Stomach (tissue), 9 donors: ENCODE data around the gene FUOM. TPM values are rescaled to one million over a fixed set of nuclear protein-coding genes. Genes with fewer than 3 reads are reported as not detected.

Source experiments
- DNase-seq, 2 donors: peaks; one replicate each; pipeline versions ENCODE4 v3.0.0 to v3.0.0-alpha.2; 2013 to 2019
- H3K27ac ChIP-seq, 5 donors: fragments of 200-600 bp in 4 of 5; sonication (generic) in 4 of 5; one replicate each; pipeline ENCODE4 v1.5.1; 2013 to 2019; ENCODE audit warnings: mild to moderate bottlenecking in 1 of 5, moderate library complexity in 1 of 5
- H3K27me3 ChIP-seq, 3 donors: fragments of 200-600 bp; sonication (generic); one replicate each; pipeline ENCODE4 v1.5.1; 2017 to 2019; ENCODE audit warnings: mixed run types in 1 of 3
- H3K36me3 ChIP-seq, 4 donors: fragments of 200-600 bp; sonication (generic); 1 replicate in 3 of 4; 2 replicates in 1 of 4; pipeline ENCODE4 v1.5.1; 2016 to 2019
- H3K4me1 ChIP-seq, 4 donors: fragments of 200-600 bp; sonication (generic); one replicate each; pipeline ENCODE4 v1.5.1; 2016 to 2019
- H3K4me3 ChIP-seq, 4 donors: fragments of 200-600 bp; sonication (generic) in 3 of 4; one replicate each; pipeline ENCODE4 v1.5.1; 2016 to 2019; ENCODE audit warnings: mild to moderate bottlenecking in 1 of 4
- H3K9me3 ChIP-seq, 4 donors: fragments of 200-600 bp; sonication (generic); one replicate each; pipeline ENCODE4 v1.5.1; 2016 to 2019
- EP300 ChIP-seq: sonication (generic); formaldehyde crosslinking; IDR thresholded peaks from one replicate; pipeline ENCODE4 v1.6.1; 2017; ENCODE audit warnings: antibody characterized with exemption
- POLR2A ChIP-seq, 4 donors: fragments of 450-650 bp; IDR thresholded peaks; one replicate each; pipeline ENCODE4 v1.6.1; 2016; ENCODE audit warnings: antibody characterized with exemption in 4 of 4, control low read depth in 2 of 4, mild to moderate bottlenecking in 1 of 4, moderate library complexity in 1 of 4
- POLR2AphosphoS5 ChIP-seq, 3 donors: sonication (generic); formaldehyde crosslinking; IDR thresholded peaks; one replicate each; pipeline ENCODE4 v1.6.1; 2016; ENCODE audit warnings: antibody characterized with exemption in 3 of 3
- WGBS, 5 donors: extraction: QIAGEN DNeasy Blood & Tissue Kit in 3 of 5; methylation state at CpG; one replicate each; pipeline versions ENCODE4 v1.1.5 to v1.1.7; 2013 to 2018; 5-methylcytosine and 5-hydroxymethylcytosine counted together
- intact Hi-C: fragments of 100-400 bp; cut with DNase I; formaldehyde crosslinking; loops from one replicate; pipeline ENCODE4 v1.15.1; 2023; ENCODE audit warnings: low total_unique reads
- polyA plus RNA-seq, 3 donors: library from polyadenylated mRNA; stranded (reverse); fragments of 200-250 nt; gene quantifications; one replicate each; pipeline ENCODE4 v1.2.3, GENCODE V29; 2013
- total RNA-seq, 5 donors: library from RNA; depleted of rRNA; stranded (reverse); fragments of >200 nt; gene quantifications; one replicate each; pipeline versions ENCODE4 v1.1.0 to v1.2.3, GENCODE V29; 2014 to 2016
- TF ChIP-seq, protein P1 (sequence below), 7 experiments: fragments of 450-650 bp in 4 of 7; fragments of 200-600 bp in 3 of 7; sonication (generic) in 3 of 7; IDR thresholded peaks; one replicate each; pipeline ENCODE4 v1.5.1; 2016 to 2019; ENCODE audit warnings: antibody characterized with exemption in 7 of 7, control low read depth in 2 of 7, mild to moderate bottlenecking in 1 of 7
- donor health status: healthy with polysubstance abuse.
- donor health status: Bipolar disorder and iron deficiency.
- donor health status: healthy.

FUOM gene
- total and polyA plus RNA-seq, 8 donors, result 6.4 to 38.3 (median 17.9) TPM; not detected in 2

DNA sequence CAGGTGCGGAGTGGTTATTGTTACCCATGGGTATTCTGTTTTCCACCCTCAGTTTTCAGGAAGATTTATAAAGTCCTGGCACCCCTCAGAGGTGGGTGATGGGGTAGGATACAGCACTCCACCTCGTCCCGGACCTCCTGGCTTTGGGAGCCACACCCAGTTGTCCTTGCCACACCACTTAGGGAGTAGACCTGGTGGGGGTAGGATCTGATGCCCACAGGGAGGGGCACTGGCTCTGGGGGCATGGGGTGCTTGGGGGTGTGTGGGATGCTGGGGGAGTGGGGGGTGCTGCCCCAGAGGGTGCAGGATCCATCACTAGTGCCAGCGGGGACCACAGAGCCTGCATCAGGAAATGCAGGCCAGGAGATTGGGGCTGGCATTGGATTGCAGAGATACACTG, 44.6 kb downstream of the FUOM start:
- intact Hi-C loops, result loop anchor here (5.0 kb wide), 1 partner anchor 56 kb away; no protein-coding TSS in a partner anchor
- no peak for DNase-seq
- peaks cover 15 to 39% (median 37%) of the 10 kb centered on the region in 4 donors for H3K36me3 ChIP-seq
- H3K9me3 ChIP-seq, result no peaks in the 10 kb centered on the region
- H3K4me1 ChIP-seq, result peaks cover 7 to 20% (median 13%) of the 10 kb centered on the region in 4 donors
- H3K27ac ChIP-seq, result no peak overlapping the region
- TF ChIP-seq EP300 (no peak), POLR2A (IDR thresholded peaks at IDR 0.05) (no peak), POLR2AphosphoS5 (IDR thresholded peaks at IDR 0.05) (no peak)
- TF ChIP-seq, protein P1, sequence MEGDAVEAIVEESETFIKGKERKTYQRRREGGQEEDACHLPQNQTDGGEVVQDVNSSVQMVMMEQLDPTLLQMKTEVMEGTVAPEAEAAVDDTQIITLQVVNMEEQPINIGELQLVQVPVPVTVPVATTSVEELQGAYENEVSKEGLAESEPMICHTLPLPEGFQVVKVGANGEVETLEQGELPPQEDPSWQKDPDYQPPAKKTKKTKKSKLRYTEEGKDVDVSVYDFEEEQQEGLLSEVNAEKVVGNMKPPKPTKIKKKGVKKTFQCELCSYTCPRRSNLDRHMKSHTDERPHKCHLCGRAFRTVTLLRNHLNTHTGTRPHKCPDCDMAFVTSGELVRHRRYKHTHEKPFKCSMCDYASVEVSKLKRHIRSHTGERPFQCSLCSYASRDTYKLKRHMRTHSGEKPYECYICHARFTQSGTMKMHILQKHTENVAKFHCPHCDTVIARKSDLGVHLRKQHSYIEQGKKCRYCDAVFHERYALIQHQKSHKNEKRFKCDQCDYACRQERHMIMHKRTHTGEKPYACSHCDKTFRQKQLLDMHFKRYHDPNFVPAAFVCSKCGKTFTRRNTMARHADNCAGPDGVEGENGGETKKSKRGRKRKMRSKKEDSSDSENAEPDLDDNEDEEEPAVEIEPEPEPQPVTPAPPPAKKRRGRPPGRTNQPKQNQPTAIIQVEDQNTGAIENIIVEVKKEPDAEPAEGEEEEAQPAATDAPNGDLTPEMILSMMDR (IDR thresholded peaks at IDR 0.05), result no peak
- no peaks in the 10 kb centered on the region for H3K27me3 ChIP-seq
- no peak overlapping the region for H3K4me3 ChIP-seq
- WGBS, 5 donors, result 61 to 76% (median 69%) methylated on average over 4 of the region's 4 CpGs

DNA sequence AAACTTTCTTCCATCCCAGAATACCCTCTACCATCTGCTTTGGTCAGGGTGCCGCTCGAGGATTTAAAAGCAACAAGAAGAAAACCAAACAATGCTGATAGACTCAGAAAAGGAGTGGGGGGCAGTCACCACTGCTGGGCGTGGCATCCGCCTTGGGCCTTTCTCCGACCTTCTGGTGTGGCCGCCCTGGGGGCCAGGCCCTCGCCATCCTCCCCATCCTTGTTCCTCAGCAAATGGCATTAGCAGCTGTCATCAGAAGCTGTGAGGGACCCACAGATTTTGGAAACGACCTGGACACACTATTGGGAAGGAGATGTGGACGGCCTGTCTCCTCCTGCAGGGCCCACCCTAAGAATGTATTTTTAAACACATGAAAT, 45.1 kb downstream of the FUOM start:
- WGBS, 5 donors, result 86 to 94% (median 92%) methylated on average over 9 of the region's 9 CpGs
- Histone ChIP-seq H3K36me3 (peaks cover 15 to 39% (median 37%) of the 10 kb centered on the region in 4 donors), H3K27me3 (no peaks in the 10 kb centered on the region), H3K9me3 (no peaks in the 10 kb centered on the region), H3K4me3 (no peak overlapping the region), H3K27ac (no peak overlapping the region), H3K4me1 (peaks cover 9 to 22% (median 17%) of the 10 kb centered on the region in 4 donors)
- intact Hi-C loops, result loop anchor here (5.0 kb wide), 1 partner anchor 55 kb away; no protein-coding TSS in a partner anchor
- DNase-seq, result no peak
- TF ChIP-seq POLR2AphosphoS5 (IDR thresholded peaks at IDR 0.05), result no peak
- TF ChIP-seq, protein P1 (IDR thresholded peaks at IDR 0.05), result no peak
- no peak for TF ChIP-seq POLR2A (IDR thresholded peaks at IDR 0.05)
- no peak for TF ChIP-seq EP300

DNA sequence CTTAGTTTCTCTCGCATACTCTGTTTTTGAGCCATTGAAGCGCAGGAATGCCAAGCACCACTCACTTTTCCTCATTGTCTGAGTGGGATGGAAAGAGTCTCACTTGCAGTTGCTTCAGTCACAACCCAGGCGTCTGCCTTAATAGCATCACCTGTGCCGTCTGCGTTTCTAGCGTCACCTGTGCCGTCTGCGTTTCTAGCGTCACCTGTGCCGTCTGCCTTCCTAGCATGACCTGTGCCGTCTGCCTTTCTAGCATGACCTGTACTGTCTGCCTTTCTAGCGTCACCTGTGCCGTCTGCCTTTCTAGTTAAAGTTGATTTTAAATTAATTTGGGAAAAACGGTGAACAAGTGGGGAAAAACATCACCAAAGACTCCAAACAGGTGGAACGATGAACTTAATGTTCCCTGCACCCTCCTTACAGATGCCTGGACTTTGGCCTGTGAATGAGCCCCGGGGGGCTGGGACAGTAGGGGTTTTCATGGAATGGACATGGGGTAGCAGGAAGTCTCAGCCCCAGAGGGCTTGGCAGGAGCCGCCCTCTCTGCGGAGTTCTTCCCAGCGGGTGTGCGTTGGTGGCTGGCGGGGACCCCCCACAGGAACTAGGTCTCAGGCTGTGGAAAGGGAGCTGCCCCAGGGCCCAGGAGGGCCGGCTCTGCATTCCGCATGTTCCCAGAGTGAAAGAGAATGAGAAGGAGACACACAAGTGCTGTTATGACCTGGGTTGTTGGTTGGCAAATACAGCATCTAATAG, 45.6 kb downstream of the FUOM start:
- Histone ChIP-seq H3K4me1 (peaks cover 15 to 28% (median 23%) of the 10 kb centered on the region in 4 donors), H3K27me3 (no peaks in the 10 kb centered on the region), H3K4me3 (no peak overlapping the region), H3K9me3 (no peaks in the 10 kb centered on the region), H3K36me3 (peaks cover 15 to 39% (median 37%) of the 10 kb centered on the region in 4 donors), H3K27ac (no peak overlapping the region)
- TF ChIP-seq EP300 (no peak), POLR2AphosphoS5 (IDR thresholded peaks at IDR 0.05) (no peak), POLR2A (IDR thresholded peaks at IDR 0.05) (no peak)
- TF ChIP-seq, protein P1 (IDR thresholded peaks at IDR 0.05), result no peak
- intact Hi-C loops, result loop anchor here (5.0 kb wide), 1 partner anchor 55 kb away; no protein-coding TSS in a partner anchor
- 93 to 95% (median 95%) methylated on average over 23 of the region's 23 CpGs for WGBS, 5 donors
- no peak for DNase-seq

DNA sequence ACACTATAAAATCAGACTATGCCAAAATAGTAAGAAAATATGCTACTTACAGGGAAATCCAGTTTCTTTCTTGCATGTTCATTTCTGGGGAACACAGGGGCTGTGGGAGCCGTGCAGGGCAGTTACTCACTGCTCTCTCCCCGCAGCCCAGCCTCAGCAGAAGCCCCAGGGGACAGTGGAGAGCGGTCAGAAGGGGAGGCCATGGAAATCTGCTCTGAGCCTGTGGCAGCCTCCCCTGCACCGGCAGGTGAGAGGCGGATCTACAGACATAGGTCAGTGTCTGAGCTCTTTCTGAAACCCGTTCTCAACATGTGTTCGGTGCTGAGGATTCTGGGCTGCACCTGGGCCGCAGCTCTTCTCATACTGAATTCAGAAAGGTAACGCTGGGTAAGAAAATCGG, 46.2 kb downstream of the FUOM start:
- no peak overlapping the region for H3K4me3 ChIP-seq
- H3K4me1 ChIP-seq, result peaks cover 21 to 34% (median 29%) of the 10 kb centered on the region in 4 donors
- TF ChIP-seq, protein P1 (IDR thresholded peaks at IDR 0.05), result no peak
- TF ChIP-seq POLR2A (IDR thresholded peaks at IDR 0.05) (no peak), EP300 (no peak)
- intact Hi-C loops, result loop anchor here (5.0 kb wide), 1 partner anchor 54 kb away; no protein-coding TSS in a partner anchor
- no peak overlapping the region for H3K27ac ChIP-seq
- H3K27me3 ChIP-seq, result no peaks in the 10 kb centered on the region
- peaks cover 15 to 39% (median 37%) of the 10 kb centered on the region in 4 donors for H3K36me3 ChIP-seq
- DNase-seq, result no peak
- H3K9me3 ChIP-seq, result no peaks in the 10 kb centered on the region
- WGBS, 5 donors, result 92 to 94% (median 93%) methylated on average over 10 of the region's 10 CpGs
